ENCODE results near the gene CASZ1. TPM values are rescaled to one million over a fixed set of nuclear protein-coding genes. Genes with fewer than 3 reads are reported as not detected.

The CASZ1 gene
- polyA plus RNA-seq, 1 experiment = 0.06 TPM

- DNase-seq (ENCODE audit: low read depth, low spot score) = no peak
- Histone ChIP-seq H3K27ac (ENCODE audit: low read depth, low read length) (no peak overlapping the region), H3K9me3 (ENCODE audit: control insufficient read depth, insufficient read depth, low read length) (no peaks in the 10 kb centered on the region), H3K27me3 (ENCODE audit: control insufficient read depth, insufficient read depth, low read length) (peaks cover 26% of the 10 kb centered on the region), H3K4me3 (ENCODE audit: low read depth, low read length) (no peak overlapping the region)
- CTCF ChIA-PET = no interaction called here
- TF ChIP-seq CTCF (IDR thresholded peaks at IDR 0.05; ENCODE audit: low read depth, low read length) = no peak
- POLR2A ChIA-PET = no interaction called here
These were observed 27.9 kb downstream of the CASZ1 start for GRCh38 chr1:10768552-10768951.

GRCh38 chr1:10767282-10767681 lies 29.2 kb downstream of the CASZ1 start:
- H3K4me3 ChIP-seq (ENCODE audit: low read depth, low read length) = no peak overlapping the region
- TF ChIP-seq CTCF (IDR thresholded peaks at IDR 0.05; ENCODE audit: low read depth, low read length) = no peak

GRCh38 chr1:10765734-10766478 lies 30.5 kb downstream of the CASZ1 start:
- ChIA-PET POLR2A (no interaction called here), CTCF (no interaction called here)
- DNase-seq (ENCODE audit: low read depth, low spot score) = no peak
- no peak overlapping the region for H3K27ac ChIP-seq (ENCODE audit: low read depth, low read length)
- TF ChIP-seq CTCF (IDR thresholded peaks at IDR 0.05; ENCODE audit: low read depth, low read length) = no peak
- H3K4me3 ChIP-seq (ENCODE audit: low read depth, low read length) = no peak overlapping the region
- peaks cover 30% of the 10 kb centered on the region for H3K27me3 ChIP-seq (ENCODE audit: control insufficient read depth, insufficient read depth, low read length)
- H3K9me3 ChIP-seq (ENCODE audit: control insufficient read depth, insufficient read depth, low read length) = no peaks in the 10 kb centered on the region

More at GRCh38 chr1:10767282-10767681, 29.2 kb downstream of the CASZ1 start:
- ChIA-PET POLR2A (no interaction called here), CTCF (no interaction called here)
- H3K27me3 ChIP-seq (ENCODE audit: control insufficient read depth, insufficient read depth, low read length) = peaks cover 26% of the 10 kb centered on the region
- no peak for DNase-seq (ENCODE audit: low read depth, low spot score)
- H3K27ac ChIP-seq (ENCODE audit: low read depth, low read length) = no peak overlapping the region
- no peaks in the 10 kb centered on the region for H3K9me3 ChIP-seq (ENCODE audit: control insufficient read depth, insufficient read depth, low read length)

- POLR2A ChIA-PET = no interaction called here
- no peak overlapping the region for H3K4me3 ChIP-seq (ENCODE audit: low read depth, low read length)
- CTCF ChIA-PET = no interaction called here
- H3K27ac ChIP-seq (ENCODE audit: low read depth, low read length) = no peak overlapping the region
- no peak for TF ChIP-seq CTCF (IDR thresholded peaks at IDR 0.05; ENCODE audit: low read depth, low read length)
- no peaks in the 10 kb centered on the region for H3K9me3 ChIP-seq (ENCODE audit: control insufficient read depth, insufficient read depth, low read length)
- DNase-seq (ENCODE audit: low read depth, low spot score) = no peak
- peaks cover 32% of the 10 kb centered on the region for H3K27me3 ChIP-seq (ENCODE audit: control insufficient read depth, insufficient read depth, low read length)
These were observed 31.1 kb downstream of the CASZ1 start for GRCh38 chr1:10765304-10765703.

GRCh38 chr1:10764296-10764798 lies 32.1 kb downstream of the CASZ1 start:
- no peak for TF ChIP-seq CTCF (IDR thresholded peaks at IDR 0.05; ENCODE audit: low read depth, low read length)
- ChIA-PET POLR2A (no interaction called here), CTCF (no interaction called here)
- H3K4me3 ChIP-seq (ENCODE audit: low read depth, low read length) = no peak overlapping the region
- peaks cover 40% of the 10 kb centered on the region for H3K27me3 ChIP-seq (ENCODE audit: control insufficient read depth, insufficient read depth, low read length)
- H3K9me3 ChIP-seq (ENCODE audit: control insufficient read depth, insufficient read depth, low read length) = no peaks in the 10 kb centered on the region
- H3K27ac ChIP-seq (ENCODE audit: low read depth, low read length) = no peak overlapping the region
- DNase-seq (ENCODE audit: low read depth, low spot score) = no peak
